ENCODE data around the gene TWF2. TPM values are rescaled to one million over a fixed set of nuclear protein-coding genes. Genes with fewer than 3 reads are reported as not detected.
"Not testable (repeated sequence)": the region's sequence is repeated elsewhere in the genome, so short reads cannot be mapped to it uniquely, and the experiment has no call there.

Gene TWF2
- total RNA-seq, 1 experiment from 2014 or later, result 102 TPM

GRCh38 chr3:52286777-52287110 is 47.8 kb upstream of the TWF2 start:
- POLR2A ChIA-PET (ENCODE audit: unreplicated experiment), result interaction anchor here (0.7 kb wide), 1 partner anchor 66 kb away, joined by 4 read pairs; no protein-coding TSS in a partner anchor
- peaks cover 6% of the 10 kb centered on the region; the same call in 1 of the 2 replicates for H3K79me2 ChIP-seq (ENCODE audit: low read depth)
- H3F3A ChIP-seq (ENCODE audit: insufficient read depth, low read depth), result no peaks in the 10 kb centered on the region
- H3K4me1 ChIP-seq (replicated peaks; ENCODE audit: insufficient read depth), result peaks cover 7% of the 10 kb centered on the region; the same call in 1 of the 2 replicates
- BruUV-seq (replicated peaks), result no TSS peak
- DNase-seq, result no peak
- peak overlapping the region; percentile 79 for H3K4me3 ChIP-seq
- no peaks in the 10 kb centered on the region for H4K20me1 ChIP-seq (ENCODE audit: insufficient read depth)
- H3K4me2 ChIP-seq, result peak overlapping the region; percentile 84
- H3K27ac ChIP-seq, result peak overlapping the region; percentile 85; the same call in 1 of the 2 replicates
- intact Hi-C loops (cut with micrococcal nuclease; ENCODE audit: unreplicated experiment), result loop anchor here (5.0 kb wide), 1 partner anchor 69 kb away; no protein-coding TSS in a partner anchor
- no peaks in the 10 kb centered on the region for H3K9me2 ChIP-seq (ENCODE audit: insufficient read depth)
- CTCF ChIA-PET, result interaction anchor here (0.6 kb wide), 1 partner anchor 27 kb away, joined by 3 read pairs; no protein-coding TSS in a partner anchor
- TF ChIP-seq EZH2 (IDR thresholded peaks at IDR 0.05; ENCODE audit: low read depth) (no peak), CTCF (conservative IDR thresholded peaks at IDR 0.05) (no peak)
- H3K36me3 ChIP-seq (ENCODE audit: low read depth), result no peaks in the 10 kb centered on the region
- H3K27me3 ChIP-seq (ENCODE audit: insufficient read depth, low read depth), result no peaks in the 10 kb centered on the region
- H3K9me3 ChIP-seq (ENCODE audit: insufficient read depth, low read depth), result no peaks in the 10 kb centered on the region
- H2AFZ ChIP-seq, result no peak overlapping the region

- H2AFZ ChIP-seq; H3K27ac ChIP-seq; H3K4me3 ChIP-seq; H3K27me3 ChIP-seq (ENCODE audit: insufficient read depth, low read depth); H3K36me3 ChIP-seq (ENCODE audit: low read depth); H3K79me2 ChIP-seq (ENCODE audit: low read depth); H3K4me2 ChIP-seq; intact Hi-C loops (cut with micrococcal nuclease; ENCODE audit: unreplicated experiment); H4K20me1 ChIP-seq (ENCODE audit: insufficient read depth); BruUV-seq (replicated peaks); H3K9me2 ChIP-seq (ENCODE audit: insufficient read depth); POLR2A ChIA-PET (ENCODE audit: unreplicated experiment); DNase-seq; H3K9me3 ChIP-seq (ENCODE audit: insufficient read depth, low read depth): not testable (repeated sequence)
- CTCF ChIA-PET, result interaction anchor here (1.0 kb wide), 1 partner anchor 38 kb away, joined by 3 read pairs; the partner anchor contains the start of gene PPM1M
- Histone ChIP-seq H3F3A (ENCODE audit: insufficient read depth, low read depth) (peaks cover 10% of the 10 kb centered on the region; the same call in 1 of the 2 replicates), H3K4me1 (replicated peaks; ENCODE audit: insufficient read depth) (peaks cover 11% of the 10 kb centered on the region; the same call in 1 of the 2 replicates)
Observed at GRCh38 chr3:52284051-52284450, 45.1 kb upstream of the TWF2 start.

GRCh38 chr3:52283306-52283705 is 44.3 kb upstream of the TWF2 start:
- H3K36me3 ChIP-seq (ENCODE audit: low read depth), result no peaks in the 10 kb centered on the region
- DNase-seq, result no peak
- 0 out of 2 replicates have a peak, but pooled peaks cover 4% of the 10 kb centered on the region for H3K4me1 ChIP-seq (replicated peaks; ENCODE audit: insufficient read depth)
- no peaks in the 10 kb centered on the region for H3K9me2 ChIP-seq (ENCODE audit: insufficient read depth)
- intact Hi-C loops (cut with micrococcal nuclease; ENCODE audit: unreplicated experiment), result no loop called here
- H3K79me2 ChIP-seq (ENCODE audit: low read depth), result 0 out of 2 replicates have a peak, but pooled peaks cover under 1% of the 10 kb centered on the region
- no peaks in the 10 kb centered on the region for H3K27me3 ChIP-seq (ENCODE audit: insufficient read depth, low read depth)
- no peak overlapping the region for H3K4me3 ChIP-seq
- no peaks in the 10 kb centered on the region for H3K9me3 ChIP-seq (ENCODE audit: insufficient read depth, low read depth)
- ChIA-PET POLR2A (ENCODE audit: unreplicated experiment) (interaction anchor here (0.6 kb wide), 1 partner anchor 123 kb away, joined by 6 read pairs; no protein-coding TSS in a partner anchor), CTCF (interaction anchor here (1.0 kb wide), 1 partner anchor 37 kb away, joined by 3 read pairs; the partner anchor contains the start of gene PPM1M)
- H2AFZ ChIP-seq, result no peak overlapping the region
- no peak for TF ChIP-seq EZH2 (IDR thresholded peaks at IDR 0.05; ENCODE audit: low read depth)
- no peak for TF ChIP-seq CTCF (conservative IDR thresholded peaks at IDR 0.05)
- H3K4me2 ChIP-seq, result no peak overlapping the region
- H3K27ac ChIP-seq, result no peak overlapping the region
- no TSS peak for BruUV-seq (replicated peaks)
- peaks cover 12% of the 10 kb centered on the region; the same call in 1 of the 2 replicates for H3F3A ChIP-seq (ENCODE audit: insufficient read depth, low read depth)
- H4K20me1 ChIP-seq (ENCODE audit: insufficient read depth), result no peaks in the 10 kb centered on the region
